ENCODE measurements around the gene RBM47. TPM values are rescaled to one million over a fixed set of nuclear protein-coding genes. Genes with fewer than 3 reads are reported as not detected.

Gene RBM47
- total and polyA plus RNA-seq, 10 of the 15 experiments (the other 5 are each of a cell fraction or from before 2014, with no cell fraction given), result 7.9 to 45.0 (median 28.7) TPM

DNA sequence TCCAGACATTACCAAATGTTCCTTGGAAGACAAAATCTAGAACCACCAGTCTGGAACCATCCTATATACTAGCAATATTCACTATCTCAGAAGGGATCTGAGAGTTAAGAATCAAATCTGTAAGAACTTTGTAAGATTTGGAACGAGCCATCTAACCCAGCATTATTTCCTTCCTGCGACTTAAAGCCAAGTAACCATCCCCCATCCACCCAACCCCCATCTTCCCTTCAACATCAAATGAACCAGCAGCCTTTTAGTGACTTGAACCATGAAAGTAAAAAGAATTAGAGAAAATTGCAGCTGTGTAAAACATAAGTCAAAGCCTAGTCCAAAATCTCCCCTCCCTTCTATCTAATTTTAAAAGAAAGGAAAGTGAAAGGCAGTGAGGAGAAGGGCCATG is 15.6 kb downstream of the RBM47 start:
- H3K4me2 ChIP-seq (ENCODE audit: control insufficient read depth, insufficient read depth), result peak overlapping the region; percentile 59
- H3K36me3 ChIP-seq (ENCODE audit: control insufficient read depth in 2 of 2, insufficient read depth in 2 of 2, low read length in 1 of 2), result peaks cover 0 to 6% of the 10 kb centered on the region in 2 experiments; a peak in 2 of 4 replicates
- ChIA-PET CTCF (interaction anchor here (0.6 kb wide), 1 partner anchor 240 kb away, joined by 6 read pairs; no protein-coding TSS in a partner anchor), SMC1A (ENCODE audit: uncharacterized antibody, unreplicated experiment) (interaction anchor here (1.1 to 2.9 kb wide), 4 partner anchors 9 to 104 kb away, joined by 3 to 13 read pairs (median 6); no protein-coding TSS in a partner anchor), POLR2A (interaction anchor here (0.8 kb wide), 1 partner anchor 182 kb away, joined by 6 read pairs; no protein-coding TSS in a partner anchor), RAD21 (ENCODE audit: unreplicated experiment) (interaction anchor here (0.8 to 3.1 kb wide), 5 partner anchors 25 to 104 kb away, joined by 3 to 10 read pairs (median 3); no protein-coding TSS in a partner anchor)
- H3K27me3 ChIP-seq (replicated peaks in 1 of 2; ENCODE audit: control insufficient read depth in 2 of 2, insufficient read depth in 2 of 2, low read length in 1 of 2), result no peaks in the 10 kb centered on the region
- no TSS peak for BruUV-seq (replicated peaks)
- H3K4me1 ChIP-seq (ENCODE audit: control insufficient read depth, insufficient read depth, low read length), result peaks cover 16% of the 10 kb centered on the region
- H2AFZ ChIP-seq (ENCODE audit: control insufficient read depth, low read depth, low read length), result no peak overlapping the region
- no peaks in the 10 kb centered on the region for H4K20me1 ChIP-seq (ENCODE audit: control insufficient read depth, insufficient read depth)
- no peak overlapping the region; the same call in 1 of the 2 replicates for H3K4me3 ChIP-seq
- WGBS (ENCODE audit: insufficient coverage, insufficient replicate concordance, low lambda C conversion rate, missing lambda C conversion rate), result 75% methylated on average over 2 of the region's 2 CpGs
- H3K27ac ChIP-seq (ENCODE audit: control insufficient read depth, insufficient read depth), result peak overlapping the region; percentile 58
- in situ Hi-C loops (cut with MboI) (no loop called here), intact Hi-C loops (cut with micrococcal nuclease; ENCODE audit: unreplicated experiment) (no loop called here)
- ATAC-seq, result no peak; the same call in 2 of the 3 replicates
- no peak for DNase-seq (ENCODE audit: low read depth, low spot score)
- TF ChIP-seq ZNF384 (IDR thresholded peaks at IDR 0.05; ENCODE audit: borderline replicate concordance, low read depth, low read length) (no peak), ZNF274 (IDR thresholded peaks at IDR 0.05; ENCODE audit: insufficient read depth, insufficient read length) (no peak), POLR2AphosphoS5 (IDR thresholded peaks at IDR 0.05; ENCODE audit: low read length) (no peak), STAT1 (conservative IDR thresholded peaks at IDR 0.05) (no peak)
- H3K9me3 ChIP-seq (replicated peaks; ENCODE audit: control insufficient read depth, insufficient read depth, low read length), result no peaks in the 10 kb centered on the region
- peak; percentile 78 for FAIRE-seq
- H3K79me2 ChIP-seq (ENCODE audit: control insufficient read depth, insufficient read depth, low read length), result peaks cover 83% of the 10 kb centered on the region
- H3K9ac ChIP-seq (ENCODE audit: control insufficient read depth, insufficient read depth, low read length), result no peak overlapping the region

GRCh38 chr4:40613456-40613855 is 16.2 kb downstream of the RBM47 start:
- Histone ChIP-seq H4K20me1 (ENCODE audit: control insufficient read depth, insufficient read depth) (no peaks in the 10 kb centered on the region), H2AFZ (ENCODE audit: control insufficient read depth, low read depth, low read length) (no peak overlapping the region), H3K9me3 (replicated peaks; ENCODE audit: control insufficient read depth, insufficient read depth, low read length) (no peaks in the 10 kb centered on the region), H3K9ac (ENCODE audit: control insufficient read depth, insufficient read depth, low read length) (no peak overlapping the region), H3K79me2 (ENCODE audit: control insufficient read depth, insufficient read depth, low read length) (peaks cover 82% of the 10 kb centered on the region), H3K4me1 (ENCODE audit: control insufficient read depth, insufficient read depth, low read length) (peaks cover 16% of the 10 kb centered on the region), H3K4me3 (no peak overlapping the region), H3K4me2 (ENCODE audit: control insufficient read depth, insufficient read depth) (no peak overlapping the region), H3K27me3 (replicated peaks in 1 of 2; ENCODE audit: control insufficient read depth in 2 of 2, insufficient read depth in 2 of 2, low read length in 1 of 2) (no peaks in the 10 kb centered on the region), H3K27ac (ENCODE audit: control insufficient read depth, insufficient read depth) (no peak overlapping the region), H3K36me3 (ENCODE audit: control insufficient read depth in 2 of 2, insufficient read depth in 2 of 2, low read length in 1 of 2) (peaks cover 0 to 3% of the 10 kb centered on the region in 2 experiments; a peak in 2 of 4 replicates)
- TF ChIP-seq HDAC6 (IDR thresholded peaks at IDR 0.05; ENCODE audit: unreplicated experiment) (no peak), SPI1 (IDR thresholded peaks at IDR 0.05; ENCODE audit: borderline replicate concordance, insufficient read depth, low read depth, low read length) (no peak), SMC3 (IDR thresholded peaks at IDR 0.05; ENCODE audit: borderline replicate concordance, low read length) (no peak), SMARCA5 (IDR thresholded peaks at IDR 0.05) (no peak), CEBPZ (IDR thresholded peaks at IDR 0.05; ENCODE audit: low read depth, low read length) (no peak), NFYB (IDR thresholded peaks at IDR 0.05; ENCODE audit: insufficient read depth, low read depth, low read length) (no peak)
- ATAC-seq (no peak), DNase-seq (ENCODE audit: low read depth, low spot score) (no peak), FAIRE-seq (no peak)
- ChIA-PET CTCF (interaction anchor here (0.6 to 1.0 kb wide), 3 partner anchors 20 to 241 kb away, joined by 3 to 6 read pairs (median 4); no protein-coding TSS in a partner anchor), RAD21 (ENCODE audit: unreplicated experiment) (interaction anchor here (0.8 to 1.5 kb wide), 6 partner anchors 37 to 105 kb away, joined by 3 to 4 read pairs (median 4); no protein-coding TSS in a partner anchor), SMC1A (ENCODE audit: uncharacterized antibody, unreplicated experiment) (interaction anchor here (1.2 to 2.9 kb wide), 7 partner anchors 9 to 105 kb away, joined by 4 to 13 read pairs (median 5); no protein-coding TSS in a partner anchor), POLR2A (interaction anchor here (1.1 to 2.6 kb wide), 2 partner anchors 7 to 36 kb away, joined by 6 to 9 read pairs; no protein-coding TSS in a partner anchor)
- BruUV-seq (replicated peaks), result no TSS peak
- intact Hi-C loops (cut with micrococcal nuclease; ENCODE audit: unreplicated experiment) (no loop called here), in situ Hi-C loops (cut with MboI) (no loop called here)
- 100% methylated on average over 1 of the region's 1 CpG for WGBS (ENCODE audit: insufficient coverage, insufficient replicate concordance, low lambda C conversion rate, missing lambda C conversion rate)

All from GM12878 (cell line).